ENCODE measurements around the gene KANK2.

KANK2 gene
- total RNA-seq = 0.05 to 0.28 (median 0.19) reads per million in 3 experiments

DNA sequence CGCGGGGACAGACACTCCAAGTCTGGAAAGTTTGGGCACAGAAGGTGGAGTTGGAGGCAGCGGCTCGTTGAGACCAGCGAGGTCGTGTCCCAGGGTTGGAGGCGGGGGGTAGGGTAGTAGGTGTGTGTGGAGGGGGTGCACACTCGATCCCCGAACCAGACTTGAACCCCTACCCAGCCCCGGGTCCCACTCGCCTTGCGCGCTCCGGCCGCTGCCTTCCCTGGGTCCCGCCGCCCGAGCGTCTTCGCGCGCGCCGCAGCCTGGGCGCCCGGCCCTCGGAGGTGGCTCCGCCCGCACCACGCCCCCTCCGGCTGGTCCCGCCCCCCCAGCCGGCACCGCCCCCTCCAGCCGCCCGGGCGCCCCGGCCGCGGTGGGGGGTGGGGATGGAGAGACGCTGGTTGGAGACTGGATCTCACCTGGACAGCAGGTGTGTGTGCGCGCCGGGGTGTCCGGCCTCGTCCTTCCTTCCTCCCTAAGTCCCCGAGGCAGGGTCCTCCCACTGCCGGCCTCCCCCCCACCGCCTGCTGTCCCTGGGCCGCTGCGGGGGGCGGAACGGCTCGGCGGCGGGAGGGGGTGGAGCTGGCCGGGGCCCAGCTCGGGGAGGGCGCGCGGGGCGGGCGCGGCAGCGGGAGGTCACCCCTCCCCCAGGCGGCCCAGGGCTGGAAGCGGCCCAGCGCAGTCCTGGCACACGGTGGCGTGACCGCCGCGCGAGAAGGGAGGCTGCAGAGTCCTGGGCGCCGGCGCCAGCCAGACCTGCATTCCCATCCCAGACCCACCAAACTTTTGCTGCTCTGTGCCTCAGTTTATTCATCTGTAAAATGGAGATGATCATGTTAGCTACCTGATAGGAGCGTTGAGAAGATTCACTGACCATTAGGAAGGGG is at the start of gene KANK2:
TSS of gene KANK2 (minus strand) at position 255 of the 884 bp plus-strand sequence. CDS start 3,034 bp downstream, outside the sequence.
- peak; percentile 54 for DNase-seq

DNA sequence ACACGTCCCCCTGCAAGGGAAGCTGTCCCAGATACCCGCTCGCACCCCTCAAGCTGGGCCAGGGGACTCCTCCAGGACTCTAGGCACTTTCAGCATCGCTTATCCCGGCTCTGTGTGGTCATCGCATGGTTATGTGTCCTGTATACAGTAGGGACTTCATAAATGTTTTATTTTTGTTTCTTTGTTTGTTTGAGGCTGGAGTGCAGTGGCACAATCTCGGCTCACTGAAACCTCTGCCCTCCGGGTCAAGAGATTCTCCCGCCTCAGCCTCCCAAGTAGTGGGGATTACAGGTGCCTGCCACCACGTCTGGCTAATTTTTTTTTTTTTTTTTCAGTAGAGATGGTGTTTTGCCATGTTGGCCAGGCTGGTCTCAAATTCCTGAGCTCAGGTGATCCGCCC is 49.6 kb upstream of the KANK2 start:
- no peak for DNase-seq

DNA sequence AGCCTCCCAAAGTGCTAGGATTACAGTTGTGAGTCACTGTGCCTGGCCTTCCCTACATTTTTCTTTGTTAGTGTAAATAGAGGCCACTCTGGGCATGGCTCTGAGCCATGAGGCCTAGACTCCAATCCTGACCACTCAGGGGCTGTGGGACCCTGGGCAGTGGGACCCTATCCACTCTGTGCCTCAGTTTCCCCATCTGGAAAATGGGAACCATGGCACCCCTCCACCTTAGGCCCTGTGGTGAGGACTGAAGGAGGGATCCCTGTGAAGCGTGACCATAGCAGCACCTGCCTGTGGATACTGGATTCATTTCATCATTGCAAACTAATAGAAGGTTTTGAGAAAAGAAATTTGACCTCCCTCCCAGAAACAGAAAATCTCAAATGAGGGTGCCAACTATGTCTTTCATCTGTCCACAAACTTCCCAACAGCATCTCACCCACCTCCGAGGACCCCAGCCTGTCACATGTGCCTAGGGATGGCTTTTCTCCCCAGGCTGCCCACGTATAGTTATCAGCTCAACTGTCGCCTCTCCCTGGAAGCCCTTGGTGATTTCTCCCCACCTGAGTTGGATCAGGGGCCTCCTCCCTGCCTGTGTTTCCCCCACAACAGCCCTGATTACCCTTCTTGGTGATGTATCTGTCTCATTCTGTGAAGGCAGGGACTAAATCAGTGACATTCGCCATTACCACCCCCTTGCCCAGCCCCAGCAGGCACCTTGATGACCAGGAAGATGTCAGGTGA is 47.7 kb upstream of the KANK2 start:
- DNase-seq = no peak

DNA sequence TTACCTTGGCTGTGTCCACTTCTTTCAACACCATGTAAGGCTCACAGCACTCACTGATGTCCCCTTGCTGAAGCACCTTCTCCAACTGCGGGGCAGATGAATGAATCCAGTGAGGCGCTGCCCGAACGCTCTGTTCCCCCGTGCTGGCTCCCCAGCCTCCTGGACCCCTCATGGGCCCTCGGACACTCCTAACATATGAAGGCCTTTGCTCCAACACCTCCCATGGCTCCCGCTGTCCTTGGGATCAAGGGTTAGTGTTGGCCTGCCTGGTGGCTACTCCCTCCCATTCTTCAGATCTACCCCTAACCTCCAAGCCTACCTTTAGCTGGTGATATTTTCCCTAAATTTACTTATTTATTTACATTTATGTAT is 46.4 kb upstream of the KANK2 start:
- DNase-seq = no peak

DNA sequence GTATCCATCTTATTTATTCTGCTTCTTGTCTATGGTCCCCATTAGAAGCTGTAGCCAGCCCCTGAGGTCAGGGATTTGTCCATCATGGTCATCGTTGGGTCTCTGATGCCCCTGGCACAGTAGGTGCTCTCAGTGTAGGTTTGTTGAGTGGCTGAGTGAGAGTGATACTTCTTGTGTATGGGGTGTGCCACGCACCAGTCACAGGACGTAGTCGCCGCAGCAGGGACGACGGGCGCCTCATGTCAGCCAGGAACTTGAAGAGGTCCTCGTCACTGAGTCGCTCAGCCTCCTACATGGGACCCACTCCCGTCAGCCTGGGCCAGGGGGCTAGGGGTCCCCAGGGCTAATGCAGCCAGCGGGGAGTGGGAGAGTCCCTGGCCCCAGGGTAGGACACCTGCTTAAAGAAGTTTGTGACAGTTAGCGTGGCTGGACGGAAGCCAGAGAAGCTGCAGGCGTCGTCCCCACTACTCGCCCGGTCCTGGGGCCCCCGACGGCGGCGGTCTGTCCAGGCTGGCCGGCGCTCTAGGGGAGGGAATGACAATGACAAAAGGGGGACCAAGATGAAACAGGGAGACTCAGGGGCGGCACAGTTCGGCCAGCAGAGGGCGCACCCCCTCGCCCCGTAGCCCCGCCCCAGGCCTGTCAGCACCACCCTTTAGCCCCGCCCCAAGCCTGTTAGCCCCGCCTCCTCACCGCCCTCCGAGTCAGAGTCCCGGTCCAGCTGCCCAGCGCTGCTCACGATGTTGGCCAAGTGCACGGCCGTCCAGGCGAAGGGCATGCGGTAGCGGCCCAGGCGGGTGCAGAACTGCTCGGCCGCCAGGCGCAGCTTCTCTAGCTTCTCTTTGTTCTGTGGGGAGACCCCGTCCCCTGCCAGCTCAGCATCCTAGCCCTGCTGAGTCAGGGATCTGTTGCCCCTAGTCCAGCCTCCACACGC is 45.8 kb upstream of the KANK2 start:
- DNase-seq = peak; percentile 65

DNA sequence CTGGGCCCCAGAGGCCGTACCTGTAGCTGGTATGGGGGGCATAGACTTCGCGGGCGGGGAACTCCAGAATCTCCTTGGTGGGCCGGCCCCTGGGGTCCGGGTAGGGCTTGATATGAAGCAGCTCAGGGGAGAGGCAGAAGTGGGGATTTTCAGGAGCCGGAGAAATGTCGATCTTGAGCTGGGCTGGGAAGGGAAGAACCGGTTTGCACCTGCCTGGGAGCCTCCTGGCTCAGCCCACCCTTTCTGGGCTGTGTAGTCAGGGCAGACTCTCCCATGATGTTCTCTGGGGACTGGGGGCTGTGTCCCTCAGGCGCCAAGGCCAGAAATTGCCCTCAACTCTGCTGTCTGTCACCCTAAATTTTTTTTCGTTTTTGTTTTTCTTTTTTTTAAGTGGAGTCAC is 44.7 kb upstream of the KANK2 start:
- no peak for DNase-seq

DNA sequence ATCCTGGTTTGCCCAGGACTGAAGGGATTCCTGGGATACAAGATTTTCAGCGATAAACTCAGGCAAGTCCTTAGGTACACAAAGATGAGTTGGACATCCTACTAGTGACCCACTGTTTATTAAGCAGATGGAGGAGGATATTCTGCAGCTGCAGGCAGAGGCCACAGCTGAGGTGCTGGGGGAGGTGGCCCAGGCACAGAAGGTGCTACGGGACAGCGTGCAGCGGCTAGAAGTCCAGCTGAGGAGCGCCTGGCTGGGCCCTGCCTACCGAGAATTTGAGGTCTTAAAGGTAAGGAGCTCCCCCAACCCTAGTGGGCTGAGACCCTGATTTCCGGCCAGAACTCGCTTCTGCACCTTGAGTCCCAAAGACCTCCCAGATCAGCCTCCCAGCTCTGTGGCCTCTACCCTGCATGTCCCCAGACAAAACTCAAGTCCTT is 42.7 kb upstream of the KANK2 start:
- DNase-seq = no peak

DNA sequence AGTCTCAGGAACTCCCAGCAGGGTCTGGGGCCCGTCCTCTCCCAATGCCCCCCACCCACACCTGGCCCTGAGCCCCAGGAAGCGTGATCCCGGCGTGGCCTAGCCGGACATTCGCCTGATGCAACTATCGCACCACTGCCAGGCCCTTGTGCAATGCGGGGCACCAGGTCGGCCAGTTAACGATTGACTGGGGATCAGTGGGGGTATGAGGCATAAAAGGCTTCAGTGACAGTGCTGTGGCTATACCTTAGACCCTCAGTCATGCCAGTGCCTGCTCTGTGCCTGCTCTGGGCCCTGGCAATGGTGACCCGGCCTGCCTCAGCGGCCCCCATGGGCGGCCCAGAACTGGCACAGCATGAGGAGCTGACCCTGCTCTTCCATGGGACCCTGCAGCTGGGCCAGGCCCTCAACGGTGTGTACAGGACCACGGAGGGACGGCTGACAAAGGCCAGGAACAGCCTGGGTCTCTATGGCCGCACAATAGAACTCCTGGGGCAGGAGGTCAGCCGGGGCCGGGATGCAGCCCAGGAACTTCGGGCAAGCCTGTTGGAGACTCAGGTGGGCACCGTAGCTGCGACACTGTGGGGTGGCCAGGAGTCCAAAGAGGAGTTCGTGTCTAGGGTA is 42.1 kb upstream of the KANK2 start, which contains the start of gene ANGPTL8:
TSS of gene ANGPTL8 (plus strand) at position 243 of the 624 bp plus-strand sequence. CDS start at position 262, 19 bp downstream.
- no peak for DNase-seq

DNA sequence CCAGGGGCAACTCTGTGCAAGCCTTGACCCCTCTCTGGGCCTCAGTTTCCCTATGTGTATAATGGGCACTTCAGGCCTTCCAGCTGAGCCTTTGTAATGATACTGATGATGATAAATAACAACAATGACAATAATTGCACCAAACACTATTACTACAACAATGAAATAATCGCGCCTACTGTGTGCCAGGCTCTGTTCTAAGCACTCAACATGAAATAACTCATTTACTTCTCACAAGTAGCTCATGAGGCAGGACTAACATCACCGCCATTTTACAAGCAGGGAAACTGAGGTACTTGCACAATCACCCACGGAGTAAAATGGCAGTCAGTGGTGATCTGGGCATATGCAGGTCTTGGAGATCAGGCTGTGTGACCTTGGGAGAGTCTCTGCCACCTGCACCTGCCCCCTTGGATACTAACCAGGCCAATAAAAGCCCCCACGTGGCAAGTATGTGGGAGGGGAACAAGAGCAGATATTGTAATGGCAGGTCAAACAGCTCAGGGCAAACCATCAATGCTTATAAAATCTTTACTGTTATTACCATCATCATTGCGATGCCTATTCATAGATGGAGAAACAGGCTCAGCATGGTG is 41.5 kb upstream of the KANK2 start:
- DNase-seq = no peak

DNA sequence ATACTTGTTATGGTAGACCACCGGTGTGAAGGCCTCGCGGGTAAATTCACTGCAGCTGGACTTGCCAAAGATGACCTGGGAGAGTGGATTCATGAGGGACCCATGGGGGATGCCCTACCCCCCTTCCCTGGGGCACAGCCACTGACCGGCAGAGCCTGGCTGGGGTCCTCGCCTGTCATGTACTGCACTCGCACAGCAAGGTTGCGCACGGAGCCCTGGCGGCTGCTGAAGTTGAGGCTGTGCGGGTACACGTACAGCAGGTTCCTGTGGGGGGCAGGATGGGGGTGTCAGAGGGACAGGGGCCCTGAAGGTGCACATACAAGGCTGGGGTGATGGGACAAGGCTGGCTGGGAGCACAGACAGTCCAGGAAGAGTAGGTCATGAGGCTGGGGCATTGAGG is 40.7 kb upstream of the KANK2 start:
- DNase-seq = no peak

DNA sequence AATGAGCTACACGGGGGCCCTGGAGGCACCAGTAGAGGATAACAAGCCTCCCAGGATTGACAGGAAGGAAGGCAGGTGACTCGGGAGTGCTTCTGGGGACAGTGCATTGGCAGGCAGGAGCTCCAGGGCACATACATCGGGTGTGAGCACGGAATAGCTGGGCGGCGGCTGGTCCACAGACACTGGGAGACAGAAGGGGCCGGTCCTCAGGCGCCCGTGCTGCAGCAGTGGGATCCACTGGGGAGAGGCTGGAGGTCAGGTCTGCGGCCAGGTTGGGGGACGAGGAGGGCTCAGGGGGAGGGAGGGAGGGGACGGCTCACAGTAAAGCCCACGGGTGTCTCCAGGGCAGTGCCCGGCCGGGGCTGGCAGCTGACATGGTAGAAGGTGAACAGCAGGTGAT is 40.0 kb upstream of the KANK2 start:
- no peak for DNase-seq

DNA sequence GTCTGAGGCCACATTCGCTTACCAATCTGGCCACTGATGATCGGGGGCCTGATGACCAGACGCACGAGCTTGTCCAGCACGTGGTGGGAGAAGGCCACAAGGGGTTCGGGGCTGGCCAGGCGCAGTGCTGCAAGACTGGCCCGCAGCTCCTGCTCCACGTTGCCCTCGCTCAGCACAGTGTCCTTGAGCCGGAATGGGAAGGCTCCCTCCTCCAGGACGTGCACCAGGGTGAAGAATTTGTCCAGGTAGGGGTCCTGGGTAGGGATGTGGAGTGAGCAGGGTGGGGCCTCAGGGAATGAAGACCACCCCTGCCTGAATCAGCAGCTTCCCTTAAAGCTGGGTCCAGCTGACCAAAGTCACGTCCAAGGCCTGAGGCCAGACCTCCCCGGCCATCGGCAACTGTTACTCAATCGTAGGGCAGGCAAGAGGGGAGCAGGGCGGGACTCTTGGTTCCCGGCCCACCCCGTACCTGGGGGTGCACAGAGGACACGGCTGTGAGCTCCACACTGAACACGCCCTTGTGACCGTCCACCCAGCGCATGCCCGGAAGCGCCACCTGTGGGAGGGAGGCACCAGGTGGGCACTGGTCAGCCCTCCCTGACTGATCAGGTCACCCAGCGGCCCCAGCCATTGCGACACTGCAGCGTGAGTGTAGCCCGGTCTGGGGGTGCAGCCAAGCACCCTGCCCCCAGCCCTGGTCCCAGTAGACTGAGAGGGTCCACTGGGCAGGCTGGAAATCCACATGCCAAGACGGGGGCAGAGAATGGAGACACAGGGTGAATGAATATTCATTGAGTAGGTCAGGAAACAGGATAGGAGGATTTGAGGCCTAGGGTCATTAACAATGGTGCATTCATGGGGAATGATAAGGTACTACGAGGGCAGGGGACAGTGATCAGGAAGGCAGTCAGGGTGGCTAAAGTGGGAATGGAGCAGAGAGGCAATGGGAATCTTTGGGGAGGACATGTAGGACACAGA is 39.3 kb upstream of the KANK2 start:
- no peak for DNase-seq

DNA sequence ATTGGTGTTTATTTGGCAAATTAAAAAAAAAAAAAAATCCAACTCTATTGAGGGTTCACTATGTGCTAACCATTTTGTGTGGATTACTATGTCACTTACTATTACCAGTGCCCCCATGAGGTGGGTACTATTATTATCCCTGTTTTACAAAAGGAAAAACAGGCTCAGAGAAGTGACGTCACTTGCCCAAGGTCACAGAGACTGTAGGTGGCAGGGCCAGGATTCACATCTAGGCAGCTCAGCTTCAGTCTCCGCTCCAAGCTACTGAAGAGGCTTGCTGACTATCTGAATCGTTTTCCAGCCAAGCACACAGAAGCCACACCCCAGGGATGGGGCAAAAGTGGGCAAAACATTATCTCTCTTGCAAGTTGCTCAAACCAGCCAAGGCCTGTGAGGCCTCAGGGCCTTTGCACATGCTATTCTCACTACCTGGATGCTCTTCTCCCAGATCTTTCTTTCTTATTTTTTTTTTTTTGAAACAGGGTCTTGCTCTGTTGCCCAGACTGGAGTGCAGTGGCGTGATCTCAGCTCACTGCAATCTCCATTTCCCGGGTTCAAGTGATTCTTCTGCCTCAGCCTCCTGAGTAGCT is 37.2 kb upstream of the KANK2 start:
- DNase-seq = no peak

DNA sequence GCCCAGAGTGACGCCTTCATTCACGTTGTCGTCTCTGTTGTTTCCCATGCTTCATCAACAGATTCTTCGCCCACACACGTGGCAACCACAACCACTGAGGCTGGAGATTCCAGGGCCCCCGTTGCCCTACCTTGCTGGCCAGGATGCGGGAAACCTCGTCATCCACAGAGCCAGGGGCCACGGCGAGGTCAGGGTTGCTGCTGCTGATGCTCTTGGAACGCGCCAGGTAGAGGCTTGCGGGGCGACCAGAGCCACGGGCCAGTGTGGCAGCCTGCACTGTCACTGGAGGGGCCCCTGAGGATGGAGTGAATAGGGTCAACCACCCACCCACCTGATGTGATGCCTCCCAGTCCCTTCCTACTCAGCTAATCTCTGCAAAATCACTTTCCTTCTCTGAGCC is 35.7 kb upstream of the KANK2 start:
- no peak for DNase-seq

DNA sequence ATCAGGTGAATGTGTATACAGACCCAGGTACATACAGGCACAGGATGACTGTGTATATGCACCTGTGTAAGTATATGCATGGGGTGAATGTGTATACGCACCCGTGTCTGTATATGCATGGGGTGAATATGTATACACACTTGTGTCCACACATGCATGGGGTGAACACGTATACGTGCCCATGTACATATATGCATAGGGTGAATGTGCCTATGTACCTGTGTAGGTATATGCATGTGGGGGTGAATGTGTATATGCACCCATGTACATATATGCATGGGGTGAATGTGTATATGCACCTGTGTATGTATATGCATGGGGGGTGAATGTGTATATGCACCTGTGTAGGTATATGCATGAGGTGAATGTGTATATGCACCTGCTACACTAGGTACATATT is 35.2 kb upstream of the KANK2 start:
- no peak for DNase-seq

DNA sequence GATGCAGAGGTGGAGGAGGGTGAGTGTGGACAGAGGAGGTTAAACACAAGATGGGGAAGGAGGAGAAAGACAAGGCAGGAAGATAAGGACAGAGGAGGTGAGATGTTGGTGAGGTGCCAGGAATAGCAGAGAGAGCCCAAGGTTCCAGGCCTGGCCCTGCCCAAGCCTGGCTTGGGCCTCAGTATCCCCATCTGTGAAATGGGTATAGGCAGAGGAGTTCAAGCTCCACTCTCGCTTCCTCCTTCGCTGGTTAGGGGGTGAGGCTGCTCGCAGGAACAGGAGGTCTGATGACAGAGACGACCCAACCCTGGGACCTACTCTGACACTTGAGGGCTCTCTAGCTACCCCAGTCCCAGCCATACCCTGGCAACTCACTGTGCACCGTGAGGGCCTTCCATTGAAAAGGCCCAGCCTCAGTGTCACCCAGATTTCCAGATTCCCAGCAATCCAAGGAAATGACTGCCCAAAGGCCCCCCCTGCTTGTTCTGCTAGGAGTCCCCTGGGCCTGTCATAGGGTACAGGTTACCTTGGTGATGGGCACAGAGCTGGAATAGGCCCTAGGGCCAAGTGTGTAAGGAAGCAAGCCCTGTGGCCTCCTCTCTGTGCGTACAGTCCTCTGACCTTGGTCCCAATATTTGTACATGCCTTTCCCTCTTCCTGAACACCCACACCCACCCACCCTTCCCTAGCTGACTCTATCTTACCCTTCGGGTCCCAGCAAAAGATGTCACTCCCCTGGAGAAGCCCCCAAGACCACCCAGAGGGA is 33.5 kb upstream of the KANK2 start:
- DNase-seq = no peak

DNA sequence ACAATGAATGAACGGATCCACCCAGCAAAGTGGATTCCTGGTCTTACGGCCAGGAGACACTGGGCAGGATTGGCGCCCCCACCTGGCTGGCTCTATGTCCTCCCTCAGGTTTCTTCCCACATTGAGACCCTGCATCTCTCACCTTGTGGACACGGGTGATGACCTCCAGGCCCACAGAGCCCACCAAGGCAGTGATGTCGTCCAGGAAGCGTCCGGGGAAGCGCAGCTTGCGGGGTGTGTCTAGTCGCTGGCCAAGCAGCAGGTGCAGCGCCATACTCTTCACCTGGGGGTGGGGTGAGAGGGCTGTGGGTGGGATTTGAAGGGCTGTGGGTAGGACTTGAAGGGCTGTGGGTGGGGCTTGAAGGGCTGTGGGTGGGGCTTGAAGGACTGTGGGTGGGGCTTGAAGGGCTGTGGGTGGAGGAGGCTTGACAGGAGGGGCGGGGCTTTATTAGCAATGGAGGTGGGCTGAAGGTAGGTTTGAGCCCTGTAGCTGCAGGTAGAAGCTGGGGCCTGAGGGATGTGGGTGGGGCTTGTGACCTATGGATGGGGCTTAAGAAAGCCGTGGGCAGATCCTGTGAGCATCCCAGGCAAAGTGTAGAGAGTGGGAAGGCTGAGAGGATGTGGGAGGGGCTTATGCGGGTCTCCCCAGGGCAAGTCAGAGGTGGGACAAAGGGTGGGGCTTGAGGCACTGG is 30.0 kb upstream of the KANK2 start:
- DNase-seq = no peak

DNA sequence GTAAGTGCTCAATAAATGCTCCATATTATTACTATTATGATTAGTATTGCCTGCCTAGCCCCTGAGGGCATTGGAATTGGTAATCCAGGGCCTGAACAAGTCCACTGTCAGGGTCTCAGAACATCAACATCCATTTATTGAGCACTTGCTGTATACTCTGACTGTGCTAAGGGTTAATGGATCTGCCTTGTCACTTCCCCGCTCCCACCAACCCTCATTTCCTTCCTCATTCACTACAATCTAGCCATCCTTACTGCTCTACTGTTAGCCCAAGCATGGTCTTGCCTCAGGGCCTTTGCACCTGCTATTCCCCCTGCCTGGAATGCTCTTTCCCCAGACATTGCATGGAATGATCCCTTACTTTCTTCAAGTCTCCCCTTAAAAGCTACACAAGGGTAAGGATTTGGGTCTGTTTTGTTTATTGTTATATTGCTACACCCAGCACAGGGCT is 29.4 kb upstream of the KANK2 start:
- DNase-seq = no peak

DNA sequence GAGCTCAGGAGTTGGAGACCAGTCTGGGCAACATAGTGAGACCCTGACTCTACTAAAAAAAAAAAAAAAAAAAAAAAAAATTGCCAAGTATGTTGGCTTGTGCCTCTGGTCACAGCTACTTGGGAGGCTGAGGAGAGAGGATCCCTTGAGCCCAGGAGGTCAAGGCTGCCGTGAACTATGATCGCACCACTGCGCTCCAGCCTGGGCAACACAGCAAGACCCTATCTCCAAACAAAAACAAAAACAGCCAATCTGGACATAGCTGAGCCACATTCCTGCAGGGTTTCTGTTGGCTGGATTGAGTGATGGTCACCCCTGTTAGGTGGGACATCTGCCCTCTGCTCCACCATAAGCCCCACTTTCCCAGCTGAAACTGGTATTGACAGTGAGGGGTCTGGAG is 28.5 kb upstream of the KANK2 start:
- no peak for DNase-seq

Data from central memory CD4-positive, alpha-beta T cell (primary cell).